Stimulated activated CD4-positive, alpha-beta T cell treated with anti-CD3 and anti-CD28 coated beads, Interleukin-4, amount 100 ng/mL, for 4 hours (primary cell): ENCODE measurements around the gene SPINK2.

Source experiments
- DNase-seq, 2 experiments: peaks; one replicate each; pipeline ENCODE4 v3.0.0-alpha.2; 2020

Gene SPINK2

DNA sequence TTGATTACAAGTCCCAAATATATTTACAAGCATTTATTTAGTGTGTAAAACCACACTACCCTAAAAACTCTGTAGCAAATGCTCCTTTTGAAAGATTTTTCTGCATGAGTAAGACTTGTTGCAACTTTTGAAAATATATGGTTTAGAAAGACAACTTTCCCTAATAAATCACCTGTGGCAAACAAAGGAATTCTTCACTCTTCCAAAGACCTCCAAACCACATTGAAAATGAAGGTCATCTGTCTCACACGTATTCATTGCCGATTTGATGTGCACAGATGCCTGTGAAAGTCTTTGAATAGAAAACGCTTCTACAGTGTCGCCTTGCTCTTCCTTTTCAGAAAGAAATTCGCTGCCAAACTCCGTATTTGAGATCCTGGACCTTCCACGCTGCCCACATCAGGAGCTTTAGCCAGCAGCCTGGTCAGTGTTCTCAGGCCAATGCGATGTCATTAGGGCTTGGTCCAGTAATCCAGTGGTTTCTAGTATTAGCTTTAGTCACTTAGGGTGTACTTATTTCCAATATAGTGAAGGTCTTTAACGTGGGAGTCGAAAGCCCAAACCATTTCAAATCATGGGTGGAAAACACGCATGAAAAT is 22.2 kb downstream of the SPINK2 start:
- DNase-seq: no peak

DNA sequence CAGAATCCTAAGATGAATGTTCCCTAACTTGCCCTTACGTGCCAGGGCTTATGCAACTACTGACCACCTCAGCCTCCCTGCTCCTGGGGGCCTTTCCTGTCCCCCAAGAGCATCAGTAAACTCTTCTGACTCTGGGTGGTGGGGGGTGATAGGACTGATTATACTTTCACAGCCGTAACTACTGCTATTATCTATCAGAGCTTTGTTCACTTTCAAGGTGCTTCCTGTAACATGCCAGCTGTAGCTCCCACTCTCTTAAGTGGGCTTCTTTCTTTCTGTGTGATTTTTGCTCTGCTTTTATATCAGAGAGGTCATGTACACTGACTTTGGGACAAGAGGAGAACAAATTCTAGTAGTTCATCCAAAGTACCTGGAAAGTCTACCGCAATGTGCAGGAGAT is 25.3 kb downstream of the SPINK2 start:
- no peak for DNase-seq

DNA sequence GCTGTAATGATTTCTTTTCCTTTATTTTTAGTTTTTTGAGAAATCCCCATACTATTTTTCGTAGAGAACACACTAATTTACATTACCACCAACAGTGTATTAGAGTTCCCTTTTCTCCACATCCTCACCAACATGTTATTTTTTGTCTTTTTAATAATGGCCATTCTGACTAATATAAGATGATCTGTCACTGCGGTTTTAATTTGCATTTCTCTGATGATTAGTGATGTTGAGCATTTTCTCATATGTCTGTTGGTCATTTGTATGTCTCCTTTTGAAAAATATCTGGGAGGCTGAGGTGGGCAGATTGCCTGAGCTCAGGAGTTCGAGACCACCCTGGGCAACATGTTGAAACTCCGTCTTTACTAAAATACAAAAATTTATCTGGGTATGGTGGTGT is 30.2 kb downstream of the SPINK2 start:
- DNase-seq: no peak

DNA sequence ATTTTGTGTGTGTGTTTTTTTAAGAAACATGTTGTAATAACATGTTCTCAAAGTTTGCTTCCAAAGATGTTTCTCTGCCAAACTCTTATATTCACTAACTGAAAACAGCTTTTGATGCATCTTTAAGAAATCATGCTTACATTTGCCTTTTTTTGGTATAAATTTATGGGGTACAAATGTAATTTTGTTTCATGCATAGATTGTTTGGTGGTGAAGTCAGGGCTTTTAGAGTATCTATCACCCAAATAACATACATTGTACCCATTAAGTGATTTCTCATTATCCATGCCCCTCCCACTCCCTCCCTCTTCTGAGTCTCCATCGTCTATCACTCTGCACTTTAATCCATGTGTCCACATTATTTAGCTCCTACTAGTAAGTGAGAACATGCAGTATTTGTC is 30.8 kb downstream of the SPINK2 start:
- no peak for DNase-seq

DNA sequence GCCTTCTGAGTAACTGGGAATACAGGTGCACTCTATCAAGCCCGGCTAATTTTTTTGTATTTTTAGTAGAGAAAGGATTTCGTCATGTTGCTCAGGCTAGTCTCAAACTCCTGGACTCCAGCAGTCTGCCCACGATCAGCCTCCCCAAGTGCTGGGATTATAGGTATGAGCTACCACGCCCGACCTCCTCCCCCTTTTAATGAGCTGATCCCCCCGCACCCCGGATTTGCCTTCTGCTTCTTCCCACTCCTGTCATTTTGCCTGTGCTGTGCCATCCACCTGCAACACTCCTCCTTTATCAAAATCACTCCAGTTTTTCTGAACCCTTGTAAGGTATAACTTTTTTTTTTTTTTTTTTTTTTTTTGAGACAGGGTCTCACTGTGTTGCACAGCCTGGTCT is 33.4 kb downstream of the SPINK2 start:
- DNase-seq: no peak

DNA sequence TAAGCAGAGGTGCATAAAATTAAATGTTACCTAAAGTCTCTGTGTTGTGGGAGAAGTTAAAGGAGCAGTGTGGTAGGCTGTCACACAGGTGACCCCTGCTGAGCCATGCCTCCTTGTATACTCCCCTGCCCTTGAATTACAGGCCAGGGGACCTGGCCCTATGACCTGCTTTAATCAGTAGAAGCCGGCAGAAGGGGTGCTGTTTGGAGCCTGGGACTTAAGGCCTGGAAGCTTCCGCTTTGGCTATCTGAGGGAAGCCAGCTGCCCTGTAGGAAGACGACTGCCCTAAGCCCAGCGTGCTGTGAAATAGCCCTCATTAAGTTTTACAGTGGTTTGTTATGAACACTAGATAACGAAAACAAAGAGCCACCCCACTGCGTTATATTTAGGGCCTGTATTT is 34.1 kb downstream of the SPINK2 start:
- no peak for DNase-seq

DNA sequence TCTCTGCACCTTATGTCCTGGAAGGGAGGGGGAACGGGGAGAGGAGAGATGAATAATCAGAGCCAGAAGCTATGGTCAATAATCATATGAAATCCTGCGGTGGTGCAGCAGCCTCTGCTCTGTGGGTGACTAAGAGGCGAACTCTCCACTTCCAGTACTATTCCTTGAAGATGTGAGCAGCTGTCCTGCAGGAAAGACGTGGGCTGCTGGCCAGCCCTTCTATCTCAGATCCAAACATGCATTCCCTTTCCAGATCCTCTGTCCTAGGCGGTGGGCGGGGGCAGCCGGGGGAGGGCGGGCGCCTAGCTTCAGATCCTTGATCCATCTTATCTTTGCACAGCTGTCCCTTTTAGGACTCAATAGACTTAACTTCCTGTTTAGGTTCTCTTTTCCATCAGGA is 34.5 kb downstream of the SPINK2 start:
- DNase-seq: no peak

DNA sequence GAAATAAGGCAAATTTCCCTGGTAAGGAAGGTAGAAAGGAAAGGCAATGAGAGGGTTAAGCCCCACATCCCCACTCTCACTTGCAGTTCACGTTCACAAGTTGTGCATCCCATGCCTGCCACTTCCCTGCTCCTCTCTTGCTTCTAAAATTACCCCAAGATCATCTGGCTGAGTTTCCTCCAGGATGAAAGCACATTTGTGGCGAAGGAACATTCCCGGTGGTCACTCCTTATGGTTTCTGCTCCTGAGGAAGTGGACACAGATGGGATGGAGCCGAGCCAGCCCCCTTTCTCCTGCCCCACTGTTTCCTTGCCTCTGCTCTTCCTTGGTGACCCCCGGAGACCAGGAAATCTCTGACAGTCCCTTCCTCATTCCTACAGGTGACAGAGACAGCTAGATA is 37.5 kb downstream of the SPINK2 start:
- no peak for DNase-seq

DNA sequence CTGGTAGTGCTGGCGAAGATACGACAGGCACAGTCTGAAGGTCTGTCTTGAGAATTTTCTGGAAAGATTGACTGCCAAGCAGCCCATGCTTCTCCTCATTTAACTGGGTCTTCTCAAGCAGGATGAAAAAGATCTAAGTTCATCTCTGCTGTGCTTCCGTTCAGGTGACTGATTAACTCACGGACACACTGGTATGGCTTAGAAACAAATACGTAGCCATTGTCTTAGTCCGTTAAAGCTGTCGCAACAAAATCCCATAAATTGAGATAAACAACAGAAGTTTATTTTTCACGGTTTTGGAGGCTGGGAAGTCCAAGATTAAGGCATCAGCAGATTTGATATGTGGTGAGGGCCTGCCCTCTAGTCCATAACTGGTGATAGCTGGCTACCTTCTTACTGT is 39.5 kb downstream of the SPINK2 start:
- DNase-seq: no peak

DNA sequence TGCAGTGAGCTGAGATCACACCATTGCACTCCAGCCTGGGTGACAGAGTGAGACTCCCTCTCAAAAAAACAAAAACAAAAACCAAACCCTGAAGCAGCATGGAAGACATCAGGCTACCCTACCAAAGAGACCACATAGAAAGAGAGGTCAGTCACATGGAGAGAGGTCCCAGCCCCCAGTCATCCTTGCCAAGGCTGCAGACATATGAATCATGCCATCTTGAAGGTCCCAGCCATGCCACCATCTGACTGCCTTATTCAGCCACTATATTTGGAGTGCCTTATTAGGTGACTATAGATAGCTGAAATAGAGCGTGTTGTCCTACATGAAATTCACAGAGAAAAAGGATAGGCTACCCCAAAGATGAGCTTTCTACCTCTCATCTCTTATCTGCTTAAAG is 48.2 kb downstream of the SPINK2 start:
- no peak for DNase-seq

DNA sequence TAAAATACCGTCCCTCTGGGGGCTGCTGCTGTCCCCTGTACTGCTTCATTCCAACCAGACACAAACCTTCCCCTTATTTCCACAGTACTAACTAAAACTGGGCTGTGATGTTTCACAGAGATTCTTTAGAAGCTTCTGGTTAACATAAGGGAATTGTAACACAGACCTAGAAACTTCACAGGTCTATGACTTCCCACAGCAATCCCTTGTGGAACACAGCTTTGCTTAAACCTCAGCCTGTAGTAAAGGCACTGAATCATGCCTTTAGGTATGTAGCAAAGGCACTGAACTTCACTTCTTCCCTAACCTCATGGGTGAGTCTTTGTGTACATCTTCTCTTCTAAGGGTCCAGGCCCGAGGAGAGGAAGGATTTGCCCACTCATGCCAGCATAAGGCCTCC is 49.4 kb downstream of the SPINK2 start:
- DNase-seq: no peak

DNA sequence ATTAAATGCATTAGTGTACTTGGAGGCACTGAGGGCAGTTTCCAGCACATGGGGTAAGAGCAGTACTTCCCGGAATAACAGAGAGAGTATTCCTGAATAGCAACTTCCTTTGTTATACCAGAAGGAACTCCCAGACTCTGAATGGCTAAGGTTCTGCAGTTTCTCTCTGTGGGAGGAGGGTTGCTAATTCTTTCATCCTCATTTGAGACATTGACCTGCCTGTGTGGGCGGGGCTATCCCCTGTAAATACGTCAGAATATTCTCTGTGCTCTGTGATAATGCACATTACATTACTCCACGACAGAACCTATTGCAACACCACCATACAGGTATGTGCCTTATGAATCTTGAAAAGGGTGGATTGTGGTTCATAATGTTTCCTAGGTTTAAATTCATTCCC is 52.7 kb downstream of the SPINK2 start:
- no peak for DNase-seq

DNA sequence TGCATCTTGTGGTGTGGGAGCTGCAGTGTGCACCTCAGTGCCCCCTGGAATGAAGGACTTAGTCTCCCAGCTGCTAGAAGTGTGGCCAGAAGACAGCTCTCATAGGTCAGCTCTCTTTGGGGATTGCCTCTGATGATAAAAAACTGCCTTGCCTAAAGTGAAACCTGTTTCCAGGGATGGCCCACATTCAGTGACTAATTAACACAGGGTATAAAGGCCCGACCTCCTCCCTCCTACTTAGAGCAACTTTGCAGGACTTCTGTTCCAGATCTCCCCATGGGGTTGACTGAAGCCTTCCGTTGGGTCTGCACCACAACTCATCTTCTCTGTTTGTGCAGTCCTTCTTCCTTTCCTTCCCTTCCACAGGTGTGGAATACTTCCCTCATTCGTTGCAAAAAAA is 53.2 kb downstream of the SPINK2 start:
- DNase-seq: no peak

DNA sequence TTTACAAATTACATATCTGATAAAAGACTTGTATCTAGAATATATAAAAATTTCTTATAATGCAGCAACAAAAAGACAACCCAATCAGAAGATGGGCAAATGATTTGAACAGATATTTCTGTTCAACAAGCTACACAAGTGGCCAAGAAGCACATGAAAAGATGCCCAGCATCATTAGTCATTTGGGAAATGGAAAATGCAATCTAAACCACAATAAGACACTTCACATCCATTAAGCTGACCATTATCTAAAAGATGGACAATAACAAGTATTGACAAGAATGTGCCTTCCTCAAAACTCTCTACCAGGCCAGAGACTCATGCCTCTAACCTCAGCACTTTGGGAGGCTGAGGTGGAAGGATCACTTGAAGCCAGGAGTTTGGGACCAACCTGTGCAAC is 53.9 kb downstream of the SPINK2 start:
- DNase-seq: no peak

DNA sequence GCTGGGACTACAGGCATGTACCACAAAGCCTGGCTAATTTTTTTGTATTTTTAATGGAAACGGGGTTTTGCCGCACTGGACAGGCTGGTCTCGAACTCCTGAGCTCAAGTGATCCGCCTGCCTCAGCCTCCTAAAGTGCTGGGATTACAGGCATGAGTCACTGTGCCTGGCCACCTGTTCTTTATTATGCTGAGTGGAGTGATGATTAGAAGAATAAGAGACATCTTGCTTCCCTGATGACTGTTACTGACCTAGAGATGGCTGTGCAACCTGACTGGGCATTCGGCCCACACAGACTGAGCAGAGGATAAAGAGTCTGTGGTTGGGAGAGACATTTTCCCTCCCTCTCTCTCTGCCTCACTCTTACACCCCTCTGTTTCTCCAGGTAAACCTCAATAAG is 56.7 kb downstream of the SPINK2 start:
- DNase-seq: no peak

DNA sequence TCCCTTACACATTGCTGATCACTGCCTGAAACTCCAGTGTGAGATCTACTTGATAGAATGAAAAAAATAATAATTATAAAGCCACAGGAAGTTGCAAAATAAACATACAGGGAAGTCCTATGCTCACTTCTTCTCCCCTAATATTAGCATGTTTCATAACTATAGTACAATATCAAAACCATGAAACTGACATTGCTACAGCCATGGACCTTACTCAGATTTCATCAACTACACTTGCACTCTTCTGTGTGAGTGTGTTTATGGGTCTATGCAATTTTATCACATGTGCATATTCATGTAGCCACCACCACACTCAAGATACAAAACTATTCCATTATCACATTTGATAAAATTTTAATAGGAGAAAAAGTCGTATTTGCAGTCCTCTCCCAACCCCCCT is 57.3 kb downstream of the SPINK2 start:
- DNase-seq: no peak

DNA sequence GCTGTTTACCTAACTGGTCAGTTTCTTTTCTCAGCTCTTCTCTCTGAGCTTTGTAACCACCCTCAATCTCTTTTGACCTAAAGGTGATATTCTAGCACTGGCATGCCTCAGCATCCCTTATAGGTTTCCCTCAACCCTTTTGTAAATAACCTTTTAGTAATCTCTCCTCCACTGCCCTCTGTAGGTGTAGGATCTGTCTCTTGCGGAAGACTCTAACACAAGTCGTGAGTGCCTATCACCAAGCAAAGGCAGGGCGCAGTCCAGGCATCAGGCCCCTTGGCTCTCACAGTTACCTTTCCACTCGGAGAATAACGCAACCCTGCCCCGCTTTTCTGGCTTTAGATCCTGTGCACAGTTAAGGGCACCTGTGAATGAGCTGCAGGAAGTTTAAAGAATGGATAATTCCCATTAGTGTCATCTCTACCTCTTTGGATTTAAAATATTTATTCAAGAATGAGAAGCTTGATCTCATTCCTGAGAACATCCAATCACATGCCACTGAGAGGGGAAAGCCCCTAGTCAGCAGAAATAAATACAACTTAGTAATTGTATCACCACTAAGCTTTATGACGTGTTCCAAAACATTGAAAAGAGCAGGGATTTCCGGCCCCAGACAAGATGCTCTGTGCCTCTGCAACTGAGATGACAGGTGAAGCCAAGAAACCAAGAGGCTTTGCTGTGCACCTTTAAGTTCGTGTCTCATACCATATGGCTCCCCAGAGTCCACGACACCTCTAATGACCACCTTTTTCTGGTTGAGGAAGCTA is 58.8 kb downstream of the SPINK2 start:
- DNase-seq: no peak

DNA sequence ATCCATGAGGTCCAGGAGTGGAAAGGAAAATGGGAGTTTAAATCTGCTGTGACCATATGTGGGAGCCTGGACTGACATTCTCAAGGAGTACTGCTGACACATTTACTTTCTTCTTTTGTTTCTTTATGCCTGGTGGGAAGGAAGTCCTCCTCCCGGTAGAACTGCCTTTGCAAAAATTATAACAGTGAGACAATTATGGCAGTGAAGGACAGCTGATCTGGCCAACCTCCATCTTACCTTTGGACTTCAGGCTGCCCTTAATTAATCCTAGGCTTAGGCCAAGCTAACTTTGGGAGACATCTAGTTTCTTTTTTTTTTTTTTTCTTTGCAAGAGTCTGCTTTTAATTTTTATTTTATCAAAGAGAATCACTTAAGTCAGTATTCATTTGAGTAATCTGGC is 61.3 kb downstream of the SPINK2 start:
- no peak for DNase-seq
